Heart left ventricle (tissue), 13 donors: ENCODE results near the gene IL25.

Source experiments
- CTCF ChIP-seq, 12 donors: fragments of 200-600 bp; sonication (generic) in 4 of 12; IDR thresholded peaks; one replicate each; pipeline versions ENCODE4 v1.5.0 to v1.8.0; 2018 to 2022; ENCODE audit warnings: antibody characterized with exemption in 12 of 12, mild to moderate bottlenecking in 5 of 12
- POLR2A ChIP-seq, 2 donors: fragments of 450-650 bp; IDR thresholded peaks; one replicate each; pipeline ENCODE4 v1.6.1; 2017; ENCODE audit warnings: antibody characterized with exemption in 2 of 2, mild to moderate bottlenecking in 2 of 2, moderate library complexity in 2 of 2
- donor health status: ischemic (EF 13 %, LVEDD 7.1; RV severe dilation, severe dysfunction).
- donor health status: DM: no; HTN: yes; CAD: no.
- donor health status: DM: no; HTN: no; CAD: no.
- donor health status: ischemic (EF 25% LVEDD 6.9; RV normal size, moderate dysfunction).
- donor health status: ischemic (EF 25% LVEDD 5.7; RV mildly dilated, moderate dysfunction).
- donor health status: ischemic (EF 35%, LVEDD 5.7; RV mildly dilated, moderate dysfunction).
- donor health status: nonischemic (EF 11% LVEDD 7.7; RV severe dilation, severe dysfunction).
- donor health status: DM: yes; HTN: yes; CAD: no.
- donor health status: PGD.
- donor health status: ischemic (EF 29% LVEDD 5.4; RV normal size, mild dysfunction).
- donor health status: nonischemic (EF 23%, LVEDD 6.1; RV moderate dilation, normal function).

DNA sequence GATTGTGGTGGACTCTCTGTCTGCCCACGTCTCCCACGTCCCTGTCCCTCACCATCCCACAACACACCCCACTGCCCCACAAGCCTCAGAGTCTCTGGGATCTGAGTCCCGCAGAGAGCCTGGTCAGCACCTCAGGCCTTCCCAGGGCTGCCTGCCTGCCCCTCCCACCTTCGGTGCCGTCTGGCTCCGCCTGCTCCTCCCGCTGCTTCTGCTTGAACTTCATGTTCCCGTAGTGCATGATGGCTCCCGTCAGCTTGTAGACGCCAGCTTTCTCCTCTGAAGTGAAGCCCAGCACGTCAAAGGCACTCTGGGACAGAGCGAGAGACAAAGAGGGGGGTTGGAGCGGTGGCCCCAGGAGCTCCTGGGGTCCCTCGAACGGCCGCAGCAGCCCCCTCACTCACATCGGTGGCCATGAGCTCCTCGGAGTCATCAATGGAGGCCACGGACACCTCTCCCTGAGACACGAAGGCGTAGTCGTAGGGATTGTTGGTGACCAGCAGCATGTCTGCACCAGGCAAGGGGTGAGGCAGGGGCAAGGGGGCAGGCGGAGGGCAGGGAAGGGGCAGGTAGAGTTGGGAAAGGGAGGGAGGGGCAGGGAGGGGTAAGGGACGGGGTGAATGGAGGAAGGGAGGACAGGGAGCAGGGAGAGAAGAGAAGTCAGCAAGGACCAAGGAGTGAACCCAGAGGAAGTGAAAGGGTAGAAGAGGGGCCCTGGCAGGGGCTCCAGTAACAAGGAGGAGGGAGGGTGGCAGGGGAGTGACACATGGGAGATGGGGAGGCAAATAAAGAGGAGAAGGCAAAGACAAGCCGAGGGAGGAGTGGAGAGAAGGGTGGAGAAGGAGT is 29.9 kb downstream of the IL25 start:
- TF ChIP-seq CTCF (IDR thresholded peaks at IDR 0.05) (no peak), POLR2A (IDR thresholded peaks at IDR 0.05) (no peak)
